Esophagus squamous epithelium (tissue), 4 donors: ENCODE data around the gene CAMK4.

ENCODE experiments used
- POLR2A ChIP-seq, 4 donors: fragments of 450-650 bp; IDR thresholded peaks; one replicate each; pipeline ENCODE4 v1.6.1; 2017; ENCODE audit warnings: antibody characterized with exemption in 4 of 4, mild to moderate bottlenecking in 4 of 4, moderate library complexity in 3 of 4
- TF ChIP-seq, protein P1 (sequence below), 6 experiments: fragments of 450-650 bp in 4 of 6; fragments of 200-600 bp in 2 of 6; sonication (generic) in 2 of 6; IDR thresholded peaks; one replicate each; pipeline ENCODE4 v1.5.1; 2016 to 2019; ENCODE audit warnings: antibody characterized with exemption in 6 of 6, mild to moderate bottlenecking in 4 of 6, moderate library complexity in 4 of 6

DNA sequence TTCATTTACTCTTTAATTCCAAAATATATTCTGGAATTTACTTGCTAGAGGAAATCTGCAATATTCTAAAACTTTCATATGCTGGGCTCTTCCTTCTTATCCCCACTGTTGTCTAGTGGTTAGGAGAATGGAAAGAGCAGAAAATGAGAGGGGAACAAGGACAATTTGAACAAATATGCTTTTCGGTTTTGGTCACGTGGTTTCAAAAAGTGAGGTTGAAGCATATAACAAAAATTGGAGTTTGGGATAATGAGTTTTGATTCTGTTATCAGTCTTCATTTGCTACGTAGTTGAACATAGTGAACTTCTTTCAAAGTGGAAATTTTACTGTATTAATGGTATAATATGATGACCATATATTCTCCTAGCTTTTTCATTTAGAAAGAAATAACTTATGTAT lies 71.5 kb downstream of the CAMK4 start:
- TF ChIP-seq, protein P1, sequence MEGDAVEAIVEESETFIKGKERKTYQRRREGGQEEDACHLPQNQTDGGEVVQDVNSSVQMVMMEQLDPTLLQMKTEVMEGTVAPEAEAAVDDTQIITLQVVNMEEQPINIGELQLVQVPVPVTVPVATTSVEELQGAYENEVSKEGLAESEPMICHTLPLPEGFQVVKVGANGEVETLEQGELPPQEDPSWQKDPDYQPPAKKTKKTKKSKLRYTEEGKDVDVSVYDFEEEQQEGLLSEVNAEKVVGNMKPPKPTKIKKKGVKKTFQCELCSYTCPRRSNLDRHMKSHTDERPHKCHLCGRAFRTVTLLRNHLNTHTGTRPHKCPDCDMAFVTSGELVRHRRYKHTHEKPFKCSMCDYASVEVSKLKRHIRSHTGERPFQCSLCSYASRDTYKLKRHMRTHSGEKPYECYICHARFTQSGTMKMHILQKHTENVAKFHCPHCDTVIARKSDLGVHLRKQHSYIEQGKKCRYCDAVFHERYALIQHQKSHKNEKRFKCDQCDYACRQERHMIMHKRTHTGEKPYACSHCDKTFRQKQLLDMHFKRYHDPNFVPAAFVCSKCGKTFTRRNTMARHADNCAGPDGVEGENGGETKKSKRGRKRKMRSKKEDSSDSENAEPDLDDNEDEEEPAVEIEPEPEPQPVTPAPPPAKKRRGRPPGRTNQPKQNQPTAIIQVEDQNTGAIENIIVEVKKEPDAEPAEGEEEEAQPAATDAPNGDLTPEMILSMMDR (IDR thresholded peaks at IDR 0.05) = no peak
- no peak for TF ChIP-seq POLR2A (IDR thresholded peaks at IDR 0.05)
